Effector memory CD8-positive, alpha-beta T cell (primary cell): ENCODE results near the gene NDE1.

Source experiments
- ATAC-seq: fragments of 150-1000 bp; cut with Tn5 transposase; replicated peaks from 2 replicates; pipeline ENCODE4 v1.10.0; 2021; ENCODE audit warnings: mild to moderate bottlenecking, moderate library complexity
- DNase-seq, 3 experiments: peaks; one replicate each; pipeline ENCODE4 v3.0.0; 2021
- H3K27ac Mint-ChIP-seq, 2 donors: one replicate each; pipeline ENCODE4 v1.8.0; 2022; ENCODE audit warnings: mild to moderate bottlenecking in 2 of 2, mixed read lengths in 2 of 2, moderate library complexity in 2 of 2
- H3K27me3 Mint-ChIP-seq, 2 donors: one replicate each; pipeline ENCODE4 v1.8.0; 2022; ENCODE audit warnings: mixed read lengths in 2 of 2
- H3K36me3 Mint-ChIP-seq: one replicate; pipeline ENCODE4 v1.8.0; 2022; ENCODE audit warnings: mild to moderate bottlenecking, moderate library complexity, mixed read lengths; ENCODE audit not compliant: insufficient read depth
- H3K4me1 Mint-ChIP-seq, 2 donors: one replicate each; pipeline ENCODE4 v1.8.0; 2022; ENCODE audit warnings: low read depth in 2 of 2, mixed read lengths in 2 of 2
- H3K4me3 Mint-ChIP-seq, 2 donors: one replicate each; pipeline ENCODE4 v1.8.0; 2022; ENCODE audit warnings: mild to moderate bottlenecking in 2 of 2, mixed read lengths in 2 of 2, moderate library complexity in 2 of 2
- H3K9me3 Mint-ChIP-seq, 2 donors: one replicate each; pipeline ENCODE4 v1.8.0; 2022; ENCODE audit warnings: mixed read lengths in 2 of 2

The NDE1 gene

DNA sequence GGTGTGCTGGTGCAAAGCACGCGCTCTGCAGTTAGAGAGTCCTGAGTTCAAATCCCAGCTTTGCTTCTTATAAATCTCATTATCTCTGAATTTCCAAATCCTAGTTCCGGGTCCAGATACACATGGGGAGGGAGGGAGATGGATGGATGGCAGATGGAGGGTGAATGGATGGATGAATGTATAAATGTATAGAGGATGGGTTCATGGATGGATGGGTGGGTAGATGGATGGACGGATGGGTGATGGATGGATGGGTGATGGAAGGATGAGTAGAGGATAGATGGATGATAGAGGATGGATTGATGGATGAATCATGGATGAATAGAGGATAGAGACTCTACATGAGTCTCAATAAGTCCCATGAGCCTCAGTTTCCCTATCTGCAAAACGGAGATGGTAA is 116.9 kb downstream of the NDE1 start:
- Mint-ChIP-seq H3K36me3 (no peaks in the 10 kb centered on the region), H3K4me3 (no peak overlapping the region), H3K9me3 (no peaks in the 10 kb centered on the region), H3K4me1 (no peaks in the 10 kb centered on the region), H3K27ac (no peak overlapping the region), H3K27me3 (peaks cover 8 to 15% of the 10 kb centered on the region in 2 donors)
- ATAC-seq (no peak), DNase-seq (no peak)

DNA sequence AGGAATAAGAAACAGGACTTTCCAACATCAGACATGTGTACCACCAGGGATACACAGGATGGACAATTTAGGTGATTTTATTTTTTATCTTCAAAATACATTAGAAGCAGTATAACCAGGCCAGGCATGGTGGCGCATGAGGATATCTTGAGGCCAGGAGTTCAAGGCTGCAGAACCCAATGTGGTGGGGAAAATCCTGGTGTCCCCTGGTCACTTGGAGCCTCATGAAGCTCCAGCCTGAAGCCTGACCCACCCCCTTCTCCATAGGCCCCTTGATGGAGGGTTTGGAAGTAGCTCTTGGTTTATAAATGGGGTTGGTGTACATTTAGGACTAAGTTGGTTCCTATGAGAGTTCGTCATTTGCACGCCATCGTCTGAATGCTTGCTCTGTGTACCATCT is 118.2 kb downstream of the NDE1 start:
- no peaks in the 10 kb centered on the region for H3K9me3 Mint-ChIP-seq
- no peak overlapping the region for H3K4me3 Mint-ChIP-seq
- no peak for DNase-seq
- no peak for ATAC-seq
- no peaks in the 10 kb centered on the region for H3K36me3 Mint-ChIP-seq
- H3K27me3 Mint-ChIP-seq: peaks cover 0 to 8% of the 10 kb centered on the region in 2 donors
- H3K27ac Mint-ChIP-seq: no peak overlapping the region
- no peaks in the 10 kb centered on the region for H3K4me1 Mint-ChIP-seq

DNA sequence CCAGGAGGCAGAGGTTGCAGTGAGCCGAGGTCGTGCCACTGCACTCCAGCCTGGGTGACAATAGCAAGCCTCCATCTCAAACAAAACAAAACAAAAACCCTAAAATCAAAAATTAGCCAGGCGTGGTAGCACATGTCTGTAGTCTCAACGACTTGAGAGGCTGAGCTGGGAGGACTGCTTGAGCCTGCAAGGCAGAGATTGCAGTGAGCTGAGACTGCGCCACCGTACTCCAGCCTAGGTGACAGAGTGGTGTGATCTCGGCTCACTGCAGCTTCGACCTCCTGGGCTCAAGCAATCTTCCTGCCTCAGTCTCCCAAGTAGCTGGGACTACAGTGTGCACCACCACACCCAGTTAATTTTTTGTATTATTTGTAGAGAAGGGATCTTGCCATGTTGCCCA is 119.2 kb downstream of the NDE1 start:
- no peak for DNase-seq
- Mint-ChIP-seq H3K9me3 (no peaks in the 10 kb centered on the region), H3K4me3 (no peak overlapping the region), H3K4me1 (no peaks in the 10 kb centered on the region), H3K27ac (no peak overlapping the region), H3K36me3 (no peaks in the 10 kb centered on the region), H3K27me3 (peaks cover 0 to 14% of the 10 kb centered on the region in 2 donors)
- ATAC-seq: no peak

DNA sequence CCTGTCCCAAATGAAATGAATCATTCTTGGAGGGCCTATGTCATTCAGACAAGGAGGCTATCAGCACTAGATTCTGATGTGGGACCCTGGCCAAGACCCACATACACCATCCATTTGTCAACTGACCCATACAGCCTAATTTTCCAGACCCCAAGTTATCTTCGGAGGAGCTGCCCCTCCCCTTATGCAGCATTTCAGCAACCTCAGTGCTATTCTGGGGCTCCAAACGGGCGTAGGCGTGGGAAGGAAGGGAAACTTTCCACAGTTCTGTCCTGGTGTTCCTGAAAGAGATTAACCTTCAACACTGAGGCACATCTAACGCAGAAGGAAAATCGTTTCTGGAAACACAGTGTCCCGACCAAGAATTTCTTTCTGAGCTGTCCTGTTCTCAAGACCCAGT is 120.1 kb downstream of the NDE1 start:
- H3K27me3 Mint-ChIP-seq: peaks cover 0 to 10% of the 10 kb centered on the region in 2 donors
- H3K36me3 Mint-ChIP-seq: peaks cover 3% of the 10 kb centered on the region
- H3K4me3 Mint-ChIP-seq: no peak overlapping the region
- ATAC-seq: no peak
- DNase-seq: no peak
- no peaks in the 10 kb centered on the region for H3K9me3 Mint-ChIP-seq
- H3K27ac Mint-ChIP-seq: no peak overlapping the region
- no peaks in the 10 kb centered on the region for H3K4me1 Mint-ChIP-seq

DNA sequence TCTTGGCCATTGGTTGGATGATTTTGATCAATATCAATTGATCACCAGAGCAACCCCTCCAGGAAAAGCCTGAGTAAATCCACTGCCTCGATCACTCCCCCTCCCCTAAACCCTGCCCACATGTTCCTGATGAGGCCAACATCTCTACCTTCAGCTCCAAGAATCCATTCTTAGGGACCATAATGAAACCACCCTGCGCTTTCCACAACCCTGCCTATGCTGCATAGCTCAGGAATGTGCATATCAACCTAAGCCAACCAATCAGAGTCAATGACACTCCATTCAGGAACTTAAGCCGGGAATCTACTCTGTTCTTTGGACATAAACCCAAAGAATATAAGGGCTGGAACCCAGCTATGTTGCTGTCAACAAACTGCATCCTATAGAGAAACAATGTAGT is 120.5 kb downstream of the NDE1 start:
- no peak for DNase-seq
- H3K36me3 Mint-ChIP-seq: peaks cover 3% of the 10 kb centered on the region
- no peaks in the 10 kb centered on the region for H3K9me3 Mint-ChIP-seq
- no peak overlapping the region for H3K27ac Mint-ChIP-seq
- H3K27me3 Mint-ChIP-seq: peaks cover 2 to 6% of the 10 kb centered on the region in 2 donors
- ATAC-seq: no peak
- H3K4me3 Mint-ChIP-seq: no peak overlapping the region
- no peaks in the 10 kb centered on the region for H3K4me1 Mint-ChIP-seq

DNA sequence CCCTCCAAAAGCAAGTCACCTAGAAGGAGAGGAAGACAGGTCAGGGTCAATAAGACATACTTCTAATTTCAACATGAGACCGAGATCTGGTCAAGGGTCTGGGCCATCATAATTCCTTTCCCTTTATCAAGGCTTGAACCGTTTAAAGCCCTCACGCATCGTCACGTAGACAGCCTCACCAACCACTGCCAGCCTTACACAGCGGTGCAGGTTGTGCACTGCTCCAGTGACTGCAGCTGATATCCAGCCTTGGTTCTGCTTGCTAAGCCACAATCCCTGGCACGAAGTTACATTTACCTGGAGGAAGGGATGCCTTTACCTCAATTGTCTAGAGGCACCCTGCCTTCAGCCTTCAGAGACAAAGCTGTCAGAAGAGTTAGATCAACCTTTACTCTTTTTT is 121.6 kb downstream of the NDE1 start:
- H3K4me1 Mint-ChIP-seq: no peaks in the 10 kb centered on the region
- no peak overlapping the region for H3K4me3 Mint-ChIP-seq
- no peak for ATAC-seq
- H3K9me3 Mint-ChIP-seq: no peaks in the 10 kb centered on the region
- H3K36me3 Mint-ChIP-seq: peaks cover 3% of the 10 kb centered on the region
- no peak for DNase-seq
- peaks cover 14 to 17% of the 10 kb centered on the region in 2 donors for H3K27me3 Mint-ChIP-seq
- no peak overlapping the region for H3K27ac Mint-ChIP-seq

DNA sequence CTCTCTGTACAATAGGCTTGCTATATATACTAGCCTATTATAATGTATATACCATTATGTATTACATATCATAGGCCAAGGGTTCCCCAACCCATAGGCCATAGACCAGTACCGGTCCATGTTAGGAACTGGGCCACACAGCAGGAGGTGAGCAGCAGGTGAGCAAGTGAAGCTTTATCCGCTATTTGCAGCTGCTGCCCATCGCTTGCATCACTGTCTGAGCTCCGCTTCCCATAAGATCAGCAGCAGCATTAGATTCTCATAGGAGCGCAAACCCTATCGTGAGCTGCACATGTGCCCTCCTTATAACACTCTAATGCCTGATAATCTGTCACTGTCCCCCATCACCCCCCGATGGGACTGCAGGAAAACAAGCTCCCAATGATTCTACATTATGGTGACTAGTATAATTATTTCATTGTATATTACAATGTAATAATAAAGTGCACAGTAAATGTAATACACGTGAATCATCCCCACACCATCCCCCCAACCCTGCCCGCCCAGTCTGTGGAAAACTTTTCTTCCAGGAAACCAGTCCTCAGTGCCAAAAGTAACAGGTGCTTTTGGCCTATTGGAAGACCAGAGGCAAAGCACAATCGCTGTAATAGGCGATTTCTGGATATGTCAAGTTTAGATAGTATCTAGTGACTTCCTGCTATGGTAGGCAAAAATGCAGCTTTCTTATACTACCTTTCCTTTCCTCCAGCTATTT is 122.7 kb downstream of the NDE1 start:
- ATAC-seq (no peak), DNase-seq (no peak)
- no peaks in the 10 kb centered on the region for H3K9me3 Mint-ChIP-seq
- no peaks in the 10 kb centered on the region for H3K4me1 Mint-ChIP-seq
- H3K27ac Mint-ChIP-seq: no peak overlapping the region
- no peak overlapping the region for H3K4me3 Mint-ChIP-seq
- peaks cover 17 to 25% of the 10 kb centered on the region in 2 donors for H3K27me3 Mint-ChIP-seq
- peaks cover 3% of the 10 kb centered on the region for H3K36me3 Mint-ChIP-seq

DNA sequence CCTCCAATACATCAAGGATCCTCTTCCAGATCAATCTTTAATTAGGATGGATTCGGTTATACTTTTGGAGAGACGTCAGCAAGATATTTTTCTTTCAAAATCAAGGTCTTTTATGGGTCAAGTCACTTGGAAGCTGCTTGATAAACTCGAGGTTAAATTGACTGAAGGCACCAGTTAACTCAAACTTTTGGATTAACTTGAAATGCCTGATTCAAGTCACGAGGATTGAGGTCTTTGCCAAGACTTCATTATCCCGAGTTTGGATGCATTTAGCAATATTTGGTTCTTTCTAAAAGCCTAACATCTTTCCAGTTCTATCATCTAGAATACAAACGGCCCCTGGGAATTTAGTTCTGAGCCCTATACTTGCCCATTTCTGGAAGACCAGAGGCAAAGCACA is 123.9 kb downstream of the NDE1 start:
- Mint-ChIP-seq H3K9me3 (no peaks in the 10 kb centered on the region), H3K27ac (no peak overlapping the region), H3K27me3 (peaks cover 17 to 36% of the 10 kb centered on the region in 2 donors), H3K4me1 (no peaks in the 10 kb centered on the region), H3K4me3 (no peak overlapping the region), H3K36me3 (peaks cover 3% of the 10 kb centered on the region)
- ATAC-seq (no peak), DNase-seq (no peak)

DNA sequence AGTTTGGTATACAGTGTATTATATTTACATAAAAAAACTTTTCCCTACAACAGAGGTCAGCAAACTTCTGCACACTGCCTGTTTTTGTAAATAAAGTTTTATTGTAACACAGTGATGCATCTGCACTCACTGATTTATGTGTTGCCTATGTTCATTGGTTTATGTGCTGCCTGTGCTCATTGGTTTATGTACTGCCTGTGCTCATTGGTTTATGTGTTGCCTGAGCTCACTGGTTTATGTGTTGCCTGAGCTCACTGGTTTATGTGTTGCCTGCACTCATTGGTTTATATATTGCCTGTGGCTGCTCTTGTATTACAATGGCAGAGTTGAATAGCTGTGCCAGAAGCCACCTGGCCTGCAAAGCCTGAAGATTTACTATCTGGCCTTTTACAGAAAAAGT is 125.2 kb downstream of the NDE1 start:
- DNase-seq (no peak), ATAC-seq (no peak)
- H3K4me1 Mint-ChIP-seq: no peaks in the 10 kb centered on the region
- no peak overlapping the region for H3K27ac Mint-ChIP-seq
- H3K4me3 Mint-ChIP-seq: no peak overlapping the region
- peaks cover 3% of the 10 kb centered on the region for H3K36me3 Mint-ChIP-seq
- no peaks in the 10 kb centered on the region for H3K9me3 Mint-ChIP-seq
- peaks cover 17 to 43% of the 10 kb centered on the region in 2 donors for H3K27me3 Mint-ChIP-seq

DNA sequence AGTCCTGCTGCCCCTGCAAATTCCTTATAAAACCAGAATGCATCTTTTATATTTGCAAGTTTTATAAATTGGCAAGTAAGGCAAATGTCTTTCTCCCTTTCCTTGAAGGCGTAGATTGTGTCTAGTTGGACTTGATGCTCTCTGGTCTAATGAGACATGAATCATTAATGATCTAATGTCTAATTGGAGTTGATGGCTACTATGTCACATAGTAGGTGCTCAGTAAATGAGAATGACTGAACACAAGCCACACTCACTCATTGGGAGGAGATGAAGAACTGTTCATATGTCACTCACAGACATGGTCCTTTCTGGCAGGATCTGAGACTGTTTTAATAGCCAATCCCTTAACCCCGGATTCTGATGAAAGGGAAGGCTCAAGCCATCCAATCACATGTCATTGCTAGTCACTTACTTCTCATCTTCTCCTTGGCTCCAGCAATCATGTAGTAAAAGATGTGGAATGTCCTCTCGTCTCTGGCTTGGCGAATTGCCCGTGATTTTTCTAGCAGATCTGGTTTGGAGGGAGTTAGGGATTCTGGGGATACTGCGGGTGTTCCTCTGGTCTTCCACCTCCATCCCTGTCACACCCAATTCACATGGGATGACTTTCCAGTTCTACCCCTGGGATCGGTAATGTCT is 125.7 kb downstream of the NDE1 start:
- H3K4me1 Mint-ChIP-seq: no peaks in the 10 kb centered on the region
- no peaks in the 10 kb centered on the region for H3K9me3 Mint-ChIP-seq
- H3K4me3 Mint-ChIP-seq: no peak overlapping the region
- no peak for ATAC-seq
- DNase-seq: no peak
- peaks cover 17 to 45% of the 10 kb centered on the region in 2 donors for H3K27me3 Mint-ChIP-seq
- no peak overlapping the region for H3K27ac Mint-ChIP-seq
- H3K36me3 Mint-ChIP-seq: peaks cover 3% of the 10 kb centered on the region
